GM20000 (cell line): ENCODE results near the gene ENPP7.

Source experiments
- DNase-seq: peaks from one replicate; pipeline ENCODE4 v3.0.0; 2012; ENCODE audit warnings: low spot score
- CTCF ChIP-seq: IDR thresholded peaks from 2 replicates; pipeline ENCODE4 v1.5.1; 2012; ENCODE audit warnings: mild to moderate bottlenecking, control low read depth; ENCODE audit errors: extremely low read depth, missing control alignments

ENPP7 gene

GRCh38 chr17:79783891-79784290, 53.1 kb downstream of the ENPP7 start:
- no peak for TF ChIP-seq CTCF
- no peak for DNase-seq

- no peak for DNase-seq
- no peak for TF ChIP-seq CTCF
Observed at GRCh38 chr17:79784353-79785016, 53.7 kb downstream of the ENPP7 start.

GRCh38 chr17:79785017-79785899, 54.5 kb downstream of the ENPP7 start:
- no peak for DNase-seq
- TF ChIP-seq CTCF: no peak

- no peak for TF ChIP-seq CTCF
- DNase-seq: no peak
Observed at GRCh38 chr17:79785900-79786810, 55.4 kb downstream of the ENPP7 start.

GRCh38 chr17:79786930-79787643, 56.3 kb downstream of the ENPP7 start:
- DNase-seq: no peak
- TF ChIP-seq CTCF: no peak

- no peak for TF ChIP-seq CTCF
- DNase-seq: no peak
Observed at GRCh38 chr17:79788455-79788854, 57.7 kb downstream of the ENPP7 start.
